OCI-LY1 (cell line): ENCODE data around the gene EIF5A.

Source experiments
- EZH2 ChIP-seq: fragments of 200-600 bp; sonication (generic), shearing (Covaris generic); IDR thresholded peaks from 2 replicates; pipeline ENCODE4 v1.8.0; 2017; ENCODE audit warnings: borderline replicate concordance, mixed run types, mild to moderate bottlenecking, antibody characterized with exemption, low read length, moderate library complexity, mixed read lengths
- TF ChIP-seq, protein P1 (sequence below): fragments of 200-600 bp; sonication (generic), shearing (Covaris generic); IDR thresholded peaks from 2 replicates; pipeline ENCODE4 v1.5.1; 2017; ENCODE audit warnings: mild to moderate bottlenecking, antibody characterized with exemption, low read length, moderate library complexity, mixed read lengths

- TF ChIP-seq, protein P1, sequence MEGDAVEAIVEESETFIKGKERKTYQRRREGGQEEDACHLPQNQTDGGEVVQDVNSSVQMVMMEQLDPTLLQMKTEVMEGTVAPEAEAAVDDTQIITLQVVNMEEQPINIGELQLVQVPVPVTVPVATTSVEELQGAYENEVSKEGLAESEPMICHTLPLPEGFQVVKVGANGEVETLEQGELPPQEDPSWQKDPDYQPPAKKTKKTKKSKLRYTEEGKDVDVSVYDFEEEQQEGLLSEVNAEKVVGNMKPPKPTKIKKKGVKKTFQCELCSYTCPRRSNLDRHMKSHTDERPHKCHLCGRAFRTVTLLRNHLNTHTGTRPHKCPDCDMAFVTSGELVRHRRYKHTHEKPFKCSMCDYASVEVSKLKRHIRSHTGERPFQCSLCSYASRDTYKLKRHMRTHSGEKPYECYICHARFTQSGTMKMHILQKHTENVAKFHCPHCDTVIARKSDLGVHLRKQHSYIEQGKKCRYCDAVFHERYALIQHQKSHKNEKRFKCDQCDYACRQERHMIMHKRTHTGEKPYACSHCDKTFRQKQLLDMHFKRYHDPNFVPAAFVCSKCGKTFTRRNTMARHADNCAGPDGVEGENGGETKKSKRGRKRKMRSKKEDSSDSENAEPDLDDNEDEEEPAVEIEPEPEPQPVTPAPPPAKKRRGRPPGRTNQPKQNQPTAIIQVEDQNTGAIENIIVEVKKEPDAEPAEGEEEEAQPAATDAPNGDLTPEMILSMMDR, result no peak
- TF ChIP-seq EZH2, result no peak
Measured at GRCh38 chr17:7258731-7259554, 48.5 kb upstream of the EIF5A start.
